IPS DF 19.7 (cell line): ENCODE measurements around the gene EPN2.

ENCODE experiments used
- DNase-seq: peaks from one replicate; pipeline ENCODE4 v3.0.0-alpha.2; 2013; ENCODE audit warnings: low read depth, low spot score

The EPN2 gene

DNA sequence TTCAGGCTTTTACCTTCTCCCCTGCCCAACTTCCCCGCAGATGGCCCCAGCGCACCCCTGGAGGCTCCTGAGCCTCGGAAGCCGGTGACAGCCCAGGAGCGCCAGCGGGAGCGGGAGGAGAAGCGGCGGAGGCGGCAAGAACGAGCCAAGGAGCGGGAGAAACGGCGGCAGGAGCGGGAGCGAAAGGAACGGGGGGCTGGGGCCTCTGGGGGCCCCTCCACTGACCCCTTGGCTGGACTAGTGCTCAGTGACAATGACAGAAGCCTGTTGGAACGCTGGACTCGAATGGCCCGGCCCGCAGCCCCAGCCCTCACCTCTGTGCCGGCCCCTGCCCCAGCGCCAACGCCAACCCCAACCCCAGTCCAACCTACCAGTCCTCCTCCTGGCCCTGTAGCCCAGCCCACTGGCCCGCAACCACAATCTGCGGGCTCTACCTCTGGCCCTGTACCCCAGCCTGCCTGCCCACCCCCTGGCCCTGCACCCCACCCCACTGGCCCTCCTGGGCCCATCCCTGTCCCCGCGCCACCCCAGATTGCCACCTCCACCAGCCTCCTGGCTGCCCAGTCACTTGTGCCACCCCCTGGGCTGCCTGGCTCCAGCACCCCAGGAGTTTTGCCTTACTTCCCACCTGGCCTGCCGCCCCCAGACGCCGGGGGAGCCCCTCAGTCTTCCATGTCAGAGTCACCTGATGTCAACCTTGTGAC is 144.7 kb downstream of the EPN2 start:
- no peak for DNase-seq

DNA sequence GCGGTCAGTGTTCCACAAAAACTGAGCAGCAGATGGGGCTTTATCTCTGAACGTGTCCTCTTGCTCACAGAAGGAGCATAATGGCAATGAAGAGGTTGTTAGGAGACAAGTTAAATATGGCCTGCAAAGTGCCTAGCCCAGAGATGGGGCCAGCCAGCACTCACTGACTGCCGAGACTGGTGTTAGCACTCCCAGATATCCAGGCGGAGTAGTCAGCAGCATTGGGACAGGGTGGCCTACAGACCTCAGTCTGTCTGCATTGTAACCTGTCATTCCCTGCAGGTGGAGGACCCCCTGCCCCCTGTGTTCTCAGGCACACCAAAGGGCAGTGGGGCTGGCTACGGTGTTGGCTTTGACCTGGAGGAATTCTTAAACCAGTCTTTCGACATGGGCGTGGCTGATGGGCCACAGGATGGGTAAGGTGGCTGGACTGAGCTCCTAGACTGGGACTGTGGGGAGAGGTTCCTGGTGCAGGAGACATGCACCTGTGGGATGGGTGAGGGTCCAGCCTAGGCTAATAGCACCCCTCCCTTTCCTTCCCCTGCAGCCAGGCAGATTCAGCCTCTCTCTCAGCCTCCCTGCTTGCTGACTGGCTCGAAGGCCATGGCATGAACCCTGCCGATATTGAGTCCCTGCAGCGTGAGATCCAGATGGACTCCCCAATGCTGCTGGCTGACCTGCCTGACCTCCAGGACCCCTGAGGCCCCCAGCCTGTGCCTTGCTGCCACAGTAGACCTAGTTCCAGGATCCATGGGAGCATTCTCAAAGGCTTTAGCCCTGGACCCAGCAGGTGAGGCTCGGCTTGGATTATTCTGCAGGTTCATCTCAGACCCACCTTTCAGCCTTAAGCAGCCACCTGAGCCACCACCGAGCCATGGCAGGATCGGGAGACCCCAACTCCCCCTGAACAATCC is 145.6 kb downstream of the EPN2 start:
- DNase-seq: no peak

DNA sequence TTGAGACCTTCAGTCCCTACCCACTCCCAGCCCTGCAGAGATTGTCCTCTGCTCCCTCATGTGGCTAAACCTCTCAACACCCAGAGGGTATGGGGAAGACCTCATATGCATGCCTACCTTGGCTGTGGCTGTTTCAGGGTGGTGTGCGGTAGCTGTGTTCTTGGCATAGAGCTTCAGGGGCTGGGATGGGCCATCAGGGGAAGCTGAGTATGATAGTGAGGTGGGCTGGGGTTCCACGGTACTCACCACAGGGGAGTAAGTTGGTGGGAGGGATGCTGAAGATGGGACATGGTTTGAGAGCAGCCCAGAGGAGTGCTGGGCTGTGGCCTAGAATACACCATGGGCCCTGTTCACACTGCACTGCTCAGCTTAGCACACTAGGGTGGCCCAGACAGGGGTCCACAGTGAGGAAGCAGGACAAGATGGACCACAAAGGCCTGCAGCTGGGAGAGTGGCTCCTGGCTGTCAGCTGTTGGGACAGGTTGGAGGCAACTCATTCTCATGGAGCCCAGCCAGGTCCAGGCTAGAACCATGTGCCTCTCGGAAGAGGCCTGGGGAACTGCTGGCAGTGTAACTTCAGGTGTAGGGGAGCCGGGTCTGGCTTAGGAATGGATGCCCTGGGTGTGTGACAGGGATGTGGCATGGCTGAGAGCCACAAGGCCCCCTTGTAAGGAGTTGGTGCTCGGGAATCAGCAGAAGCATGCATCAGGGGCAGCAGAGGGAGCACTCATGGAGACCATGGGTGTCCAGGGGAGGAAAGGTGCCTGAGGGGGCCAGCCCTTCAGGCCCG is 146.7 kb downstream of the EPN2 start:
- DNase-seq: no peak

DNA sequence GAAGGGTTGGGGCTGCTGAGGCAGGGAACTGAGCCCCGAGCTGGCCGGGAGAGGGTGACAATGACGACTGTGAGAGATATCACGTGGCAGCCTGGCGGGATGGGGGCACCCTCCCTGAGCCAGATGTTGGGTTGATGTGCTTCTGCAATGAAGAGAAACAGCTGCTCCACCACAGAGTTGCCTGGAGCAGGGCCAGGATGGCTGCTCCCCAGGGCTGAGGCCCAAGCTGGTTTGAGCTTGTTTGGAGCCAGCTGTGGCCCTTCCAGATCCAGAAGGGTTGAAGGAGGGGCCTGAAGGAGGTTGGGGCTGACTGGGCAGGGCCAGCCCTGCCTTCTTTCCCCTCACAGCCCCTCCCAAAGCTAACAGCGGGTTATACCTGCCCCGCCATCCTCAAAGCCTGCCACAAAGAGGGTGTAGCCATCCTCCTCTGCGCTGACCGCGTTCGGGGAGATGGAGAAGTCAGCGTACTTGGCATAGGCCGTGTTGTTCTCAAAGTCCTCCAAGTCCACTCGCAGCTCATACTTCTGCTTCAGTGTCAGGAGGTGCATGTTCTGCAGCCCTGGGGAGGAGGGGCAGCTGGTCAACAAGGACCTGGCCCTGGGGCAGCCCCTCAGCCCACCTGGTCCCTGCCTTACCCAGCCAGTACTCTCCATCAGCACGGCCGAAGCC is 147.7 kb downstream of the EPN2 start:
- DNase-seq: no peak

DNA sequence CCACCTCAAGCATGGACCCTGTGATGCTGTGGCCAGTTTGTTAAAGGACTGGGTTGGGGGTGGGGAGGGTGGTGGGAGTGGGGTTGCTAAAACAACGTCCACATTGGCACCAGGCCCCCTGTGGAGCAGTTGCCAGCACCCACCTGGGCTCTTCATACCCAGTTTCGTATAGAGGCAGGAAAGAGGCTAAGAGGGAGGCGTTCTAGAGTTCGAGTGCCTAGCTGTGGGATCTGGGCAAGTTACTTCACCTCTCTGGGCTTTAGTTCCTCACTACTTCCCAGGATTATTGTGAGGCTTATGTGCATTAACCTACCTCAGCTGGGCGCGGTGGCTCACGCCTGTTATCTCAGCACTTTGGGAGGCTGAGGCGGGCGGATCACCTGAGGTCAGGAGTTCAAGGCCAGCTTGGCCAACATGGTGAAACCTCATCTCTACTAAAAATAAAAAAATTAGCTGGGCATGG is 148.4 kb downstream of the EPN2 start:
- DNase-seq: no peak
